Ecto neural progenitor cell (in vitro differentiated cells): ENCODE data around the gene EIPR1.
A peak's percentile ranks its signal among the peaks of the same experiment; 100 is the strongest.

Experiments used
- DNase-seq: peaks from one replicate; pipeline ENCODE4 v3.0.0-alpha.2; 2018; ENCODE audit warnings: low spot score

Gene EIPR1

GRCh38 chr2:3267869-3268704 is 109.5 kb downstream of the EIPR1 start:
- DNase-seq = no peak

GRCh38 chr2:3266925-3267867 is 110.4 kb downstream of the EIPR1 start:
- no peak for DNase-seq

GRCh38 chr2:3265981-3266924 is 111.4 kb downstream of the EIPR1 start:
- peak; percentile 88 for DNase-seq

- DNase-seq = no peak
These were observed 112.1 kb downstream of the EIPR1 start for GRCh38 chr2:3265471-3265870.

- no peak for DNase-seq
These were observed 113.4 kb downstream of the EIPR1 start for GRCh38 chr2:3264010-3264744.

- DNase-seq = no peak
These were observed 114.1 kb downstream of the EIPR1 start for GRCh38 chr2:3263487-3263886.

GRCh38 chr2:3262437-3263388 is 114.9 kb downstream of the EIPR1 start:
- DNase-seq = no peak

- no peak for DNase-seq
These were observed 116.1 kb downstream of the EIPR1 start for GRCh38 chr2:3261511-3261910.

- no peak for DNase-seq
These were observed 116.7 kb downstream of the EIPR1 start for GRCh38 chr2:3260959-3261358.

- DNase-seq = no peak
These were observed 119.8 kb downstream of the EIPR1 start for GRCh38 chr2:3257826-3258225.

GRCh38 chr2:3257166-3257565 is 120.5 kb downstream of the EIPR1 start:
- DNase-seq = no peak

GRCh38 chr2:3256605-3257004 is 121.0 kb downstream of the EIPR1 start:
- no peak for DNase-seq

- DNase-seq = peak; percentile 29
These were observed 121.5 kb downstream of the EIPR1 start for GRCh38 chr2:3256157-3256556.

- peak; percentile 5 for DNase-seq
These were observed 123.1 kb downstream of the EIPR1 start for GRCh38 chr2:3254442-3254941.

GRCh38 chr2:3253913-3254441 is 123.6 kb downstream of the EIPR1 start:
- DNase-seq = no peak

- DNase-seq = no peak
These were observed 125.7 kb downstream of the EIPR1 start for GRCh38 chr2:3251946-3252345.

- DNase-seq = no peak
These were observed 128.1 kb downstream of the EIPR1 start for GRCh38 chr2:3249476-3249962.

- no peak for DNase-seq
These were observed 128.7 kb downstream of the EIPR1 start for GRCh38 chr2:3248754-3249475.
